Neural progenitor cell (in vitro differentiated cells): ENCODE results near the gene PAQR4. TPM values are rescaled to one million over a fixed set of nuclear protein-coding genes. Genes with fewer than 3 reads are reported as not detected.

Experiments used
- DNase-seq: peaks from one replicate; pipeline ENCODE4 v3.0.0-alpha.2; 2016; ENCODE audit warnings: low spot score
- H2AFZ ChIP-seq: fragments of 200-600 bp; sonication (generic); replicated peaks from 2 replicates; pipeline ENCODE4 v1.6.1; 2016; ENCODE audit warnings: antibody characterized with exemption
- H3F3A ChIP-seq: fragments of 200-600 bp; sonication (generic); 2 replicates; pipeline ENCODE4 v1.6.1; 2016; ENCODE audit warnings: antibody characterized with exemption, low read depth
- H3K27ac ChIP-seq: fragments of 200-600 bp; sonication (generic); 2 replicates; pipeline ENCODE4 v1.5.1; 2016; ENCODE audit warnings: mild to moderate bottlenecking
- H3K27me3 ChIP-seq: fragments of 200-600 bp; sonication (generic); 2 replicates; pipeline ENCODE4 v1.6.1; 2016; ENCODE audit warnings: mild to moderate bottlenecking, moderate library complexity
- H3K36me3 ChIP-seq: fragments of 200-600 bp; sonication (generic); 2 replicates; pipeline ENCODE4 v1.5.1; 2016
- H3K4me1 ChIP-seq: fragments of 200-600 bp; sonication (generic); 2 replicates; pipeline ENCODE4 v1.6.1; 2016; ENCODE audit warnings: mixed run types
- H3K4me2 ChIP-seq: fragments of 200-600 bp; sonication (generic); 2 replicates; pipeline ENCODE4 v1.6.1; 2016
- H3K4me3 ChIP-seq: fragments of 200-600 bp; sonication (generic); 2 replicates; pipeline ENCODE4 v1.5.1; 2016
- H3K79me2 ChIP-seq: fragments of 200-600 bp; sonication (generic); 2 replicates; pipeline ENCODE4 v1.6.1; 2016; ENCODE audit warnings: low read depth
- H3K9ac ChIP-seq: fragments of 200-600 bp; sonication (generic); 2 replicates; pipeline ENCODE4 v1.6.1; 2016
- H3K9me3 ChIP-seq: fragments of 200-600 bp; sonication (generic); 2 replicates; pipeline ENCODE4 v1.5.1; 2016; ENCODE audit warnings: low read depth
- H4K20me1 ChIP-seq: fragments of 200-600 bp; sonication (generic); 2 replicates; pipeline ENCODE4 v1.6.1; 2016; ENCODE audit warnings: low read depth
- H3K27ac Mint-ChIP-seq: 3 replicates; pipeline ENCODE4 v1.8.0; 2021; ENCODE audit warnings: mixed read lengths
- H3K27me3 Mint-ChIP-seq: 2 replicates; pipeline ENCODE4 v1.8.0; 2022; ENCODE audit warnings: low read depth, mild to moderate bottlenecking, inconsistent platforms, moderate library complexity, mixed read lengths; ENCODE audit not compliant: insufficient read depth
- H3K36me3 Mint-ChIP-seq: 3 replicates; pipeline ENCODE4 v1.8.0; 2021; ENCODE audit warnings: mixed read lengths
- H3K4me1 Mint-ChIP-seq: 3 replicates; pipeline ENCODE4 v1.8.0; 2021; ENCODE audit warnings: mixed read lengths
- H3K4me3 Mint-ChIP-seq: 3 replicates; pipeline ENCODE4 v1.8.0; 2021; ENCODE audit warnings: mild to moderate bottlenecking, moderate library complexity, mixed read lengths
- H3K9me3 Mint-ChIP-seq: 3 replicates; pipeline ENCODE4 v1.8.0; 2020; ENCODE audit warnings: mixed read lengths
- EZH2 ChIP-seq: fragments of 200-600 bp; sonication (generic); IDR thresholded peaks from 2 replicates; pipeline ENCODE4 v1.6.1; 2017; ENCODE audit warnings: antibody characterized with exemption, mild to moderate bottlenecking, moderate library complexity
- EZH2phosphoT487 ChIP-seq: fragments of 200-600 bp; sonication (generic); IDR thresholded peaks from 2 replicates; pipeline ENCODE4 v1.6.1; 2017; ENCODE audit warnings: antibody characterized with exemption
- total RNA-seq: library from RNA; depleted of rRNA; stranded (reverse); fragments of >200 nt; gene quantifications from 2 replicates; pipeline ENCODE4 v1.2.3, GENCODE V29; 2015; ENCODE audit warnings: low replicate concordance
- TF ChIP-seq, protein P1 (sequence below): fragments of 200-600 bp; sonication (generic); IDR thresholded peaks from 2 replicates; pipeline ENCODE4 v1.5.1; 2017; ENCODE audit warnings: antibody characterized with exemption, mild to moderate bottlenecking

The PAQR4 gene
- total RNA-seq, 1 donor from 2014 or later: 3.3 TPM

DNA sequence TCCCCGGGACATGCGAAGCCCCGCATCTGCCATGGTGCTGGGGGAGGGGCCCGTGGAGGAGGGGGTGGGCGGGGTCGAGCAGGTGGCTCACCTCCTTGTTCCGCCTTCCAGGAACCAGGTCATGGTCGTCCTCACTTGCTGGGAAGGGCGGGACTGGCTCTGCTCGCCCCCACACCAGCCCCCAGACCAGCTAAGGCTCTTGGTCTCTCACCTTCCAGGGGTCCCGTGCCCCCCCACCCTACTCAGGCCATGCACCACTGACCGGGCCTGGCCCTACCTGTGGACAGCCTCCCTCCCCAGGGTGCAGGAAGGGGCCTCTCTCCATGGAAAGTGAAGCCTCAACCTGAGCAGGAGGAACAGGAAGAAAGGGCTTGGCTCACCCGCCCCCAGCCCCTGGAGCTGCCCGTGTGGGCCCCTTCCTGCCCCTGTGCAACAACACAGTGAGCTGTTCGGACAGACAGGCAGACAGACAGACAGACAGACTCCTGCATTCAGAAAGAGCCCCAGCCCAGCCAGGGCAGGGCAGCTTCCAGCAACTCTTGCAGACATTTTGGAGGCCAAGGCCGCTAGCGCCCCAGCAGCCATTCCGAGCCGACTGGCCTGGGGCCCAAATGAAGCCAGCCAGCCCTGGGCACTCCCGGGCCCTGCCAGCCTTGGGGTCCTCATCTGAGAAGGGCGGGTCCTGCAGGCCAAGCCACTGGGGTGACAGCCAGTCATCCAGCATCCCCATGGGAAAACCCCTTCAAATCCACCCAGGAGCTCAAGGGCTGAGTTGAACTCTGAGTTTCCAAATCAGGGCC lies 13.2 kb upstream of the PAQR4 start:
- no peaks in the 10 kb centered on the region for H3K4me1 ChIP-seq
- no peak for TF ChIP-seq EZH2phosphoT487
- TF ChIP-seq, protein P1, sequence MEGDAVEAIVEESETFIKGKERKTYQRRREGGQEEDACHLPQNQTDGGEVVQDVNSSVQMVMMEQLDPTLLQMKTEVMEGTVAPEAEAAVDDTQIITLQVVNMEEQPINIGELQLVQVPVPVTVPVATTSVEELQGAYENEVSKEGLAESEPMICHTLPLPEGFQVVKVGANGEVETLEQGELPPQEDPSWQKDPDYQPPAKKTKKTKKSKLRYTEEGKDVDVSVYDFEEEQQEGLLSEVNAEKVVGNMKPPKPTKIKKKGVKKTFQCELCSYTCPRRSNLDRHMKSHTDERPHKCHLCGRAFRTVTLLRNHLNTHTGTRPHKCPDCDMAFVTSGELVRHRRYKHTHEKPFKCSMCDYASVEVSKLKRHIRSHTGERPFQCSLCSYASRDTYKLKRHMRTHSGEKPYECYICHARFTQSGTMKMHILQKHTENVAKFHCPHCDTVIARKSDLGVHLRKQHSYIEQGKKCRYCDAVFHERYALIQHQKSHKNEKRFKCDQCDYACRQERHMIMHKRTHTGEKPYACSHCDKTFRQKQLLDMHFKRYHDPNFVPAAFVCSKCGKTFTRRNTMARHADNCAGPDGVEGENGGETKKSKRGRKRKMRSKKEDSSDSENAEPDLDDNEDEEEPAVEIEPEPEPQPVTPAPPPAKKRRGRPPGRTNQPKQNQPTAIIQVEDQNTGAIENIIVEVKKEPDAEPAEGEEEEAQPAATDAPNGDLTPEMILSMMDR: no peak
- no peak for TF ChIP-seq EZH2
- no peak for DNase-seq
- H3K9me3 Mint-ChIP-seq: no peaks in the 10 kb centered on the region
- H3K4me3 ChIP-seq: no peak overlapping the region
- peaks cover 7% of the 10 kb centered on the region for H3K4me1 Mint-ChIP-seq
- no peaks in the 10 kb centered on the region for H3K36me3 ChIP-seq
- H3K9ac ChIP-seq: no peak overlapping the region
- H3K4me2 ChIP-seq: no peak overlapping the region
- no peak overlapping the region for H2AFZ ChIP-seq
- H3F3A ChIP-seq: no peaks in the 10 kb centered on the region
- H4K20me1 ChIP-seq: no peaks in the 10 kb centered on the region
- no peak overlapping the region for H3K27ac Mint-ChIP-seq
- no peaks in the 10 kb centered on the region for H3K79me2 ChIP-seq
- peaks cover 8% of the 10 kb centered on the region for H3K27me3 Mint-ChIP-seq
- H3K9me3 ChIP-seq: no peaks in the 10 kb centered on the region
- no peak overlapping the region for H3K4me3 Mint-ChIP-seq
- no peak overlapping the region for H3K27ac ChIP-seq
- H3K27me3 ChIP-seq: no peaks in the 10 kb centered on the region
- no peaks in the 10 kb centered on the region for H3K36me3 Mint-ChIP-seq

DNA sequence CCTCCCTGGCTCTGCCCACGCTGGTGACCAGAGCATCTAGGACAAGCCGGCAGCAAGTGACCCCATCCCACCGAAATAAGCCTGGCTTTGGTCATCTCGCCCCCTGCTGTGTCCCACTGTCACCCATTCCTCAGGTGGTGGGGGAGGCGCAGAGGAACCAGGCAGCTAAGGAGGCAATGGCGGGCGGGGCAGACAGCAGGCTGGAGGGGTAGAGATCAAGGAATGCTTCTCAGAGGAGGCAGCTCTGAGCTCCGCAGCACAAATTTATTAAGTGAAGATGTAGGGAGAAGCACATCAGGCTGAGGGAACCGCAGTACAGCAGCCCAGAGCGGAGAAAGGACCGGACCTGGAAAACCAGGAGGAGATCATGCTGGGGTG lies 12.6 kb upstream of the PAQR4 start:
- H3K9ac ChIP-seq: no peak overlapping the region
- H3K4me3 Mint-ChIP-seq: peak overlapping the region; percentile 44
- no peaks in the 10 kb centered on the region for H3K79me2 ChIP-seq
- peaks cover 7% of the 10 kb centered on the region for H3K4me1 Mint-ChIP-seq
- H3K27ac ChIP-seq: no peak overlapping the region
- H3K27me3 Mint-ChIP-seq: peaks cover 8% of the 10 kb centered on the region
- H3K36me3 Mint-ChIP-seq: no peaks in the 10 kb centered on the region
- H3K36me3 ChIP-seq: no peaks in the 10 kb centered on the region
- H3K4me1 ChIP-seq: no peaks in the 10 kb centered on the region
- no peak overlapping the region for H3K4me2 ChIP-seq
- no peaks in the 10 kb centered on the region for H3K9me3 Mint-ChIP-seq
- no peak overlapping the region for H2AFZ ChIP-seq
- no peaks in the 10 kb centered on the region for H4K20me1 ChIP-seq
- H3K9me3 ChIP-seq: no peaks in the 10 kb centered on the region
- no peak overlapping the region for H3K27ac Mint-ChIP-seq
- TF ChIP-seq, protein P1: no peak
- no peak for TF ChIP-seq EZH2
- TF ChIP-seq EZH2phosphoT487: no peak
- H3K27me3 ChIP-seq: no peaks in the 10 kb centered on the region
- DNase-seq: no peak
- no peak overlapping the region for H3K4me3 ChIP-seq
- H3F3A ChIP-seq: no peaks in the 10 kb centered on the region

DNA sequence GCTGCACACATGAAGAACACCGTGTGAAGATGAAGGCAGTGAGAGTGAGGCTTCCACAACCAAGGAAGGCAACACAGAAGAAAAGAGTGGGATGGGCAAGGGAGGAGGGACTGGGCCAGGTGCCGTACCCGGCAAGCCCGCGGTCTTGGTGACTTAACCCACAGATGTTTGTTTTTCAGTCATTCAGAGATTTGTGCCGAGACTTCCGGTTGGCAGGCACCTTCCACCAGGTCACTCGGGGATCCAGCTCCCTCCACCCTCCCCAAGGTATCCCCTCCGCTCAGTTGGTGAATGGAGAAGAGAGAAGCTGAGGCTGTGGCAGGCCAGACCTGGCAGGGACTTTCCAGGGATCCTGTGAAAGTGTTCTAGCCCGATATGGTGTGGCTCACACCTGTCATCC lies 9.9 kb upstream of the PAQR4 start:
- no peaks in the 10 kb centered on the region for H3K9me3 Mint-ChIP-seq
- Histone ChIP-seq H4K20me1 (no peaks in the 10 kb centered on the region), H2AFZ (no peak overlapping the region), H3K4me1 (peaks cover 13% of the 10 kb centered on the region), H3K9me3 (no peaks in the 10 kb centered on the region), H3F3A (peaks cover 18% of the 10 kb centered on the region), H3K4me2 (no peak overlapping the region), H3K36me3 (no peaks in the 10 kb centered on the region), H3K27me3 (peaks cover 24% of the 10 kb centered on the region), H3K4me3 (no peak overlapping the region), H3K27ac (no peak overlapping the region), H3K79me2 (no peaks in the 10 kb centered on the region), H3K9ac (no peak overlapping the region)
- H3K27ac Mint-ChIP-seq: no peak overlapping the region
- DNase-seq: no peak
- TF ChIP-seq EZH2 (no peak), EZH2phosphoT487 (no peak)
- TF ChIP-seq, protein P1: no peak
- H3K27me3 Mint-ChIP-seq: peaks cover 15% of the 10 kb centered on the region
- H3K36me3 Mint-ChIP-seq: no peaks in the 10 kb centered on the region
- H3K4me1 Mint-ChIP-seq: peaks cover 11% of the 10 kb centered on the region
- no peak overlapping the region for H3K4me3 Mint-ChIP-seq
